MCF 10A (cell line): ENCODE measurements around the gene ABCG1. TPM values are rescaled to one million over a fixed set of nuclear protein-coding genes. Genes with fewer than 3 reads are reported as not detected.

Experiments used
- BruUV-seq: library from RNA; stranded (reverse); fragments of 400-500 nt; replicated peaks from 2 replicates; lab custom pipeline; 2021; lab: Mats Ljungman, UMichigan
- CTCF ChIA-PET: fragments of 300-600 bp; sonication (Branson Sonifier 250); formaldehyde crosslinking; extraction: SDS; loops from one replicate; lab custom pipeline; 2021; ENCODE audit warnings: antibody characterized with exemption, inconsistent platforms; lab: Yijun Ruan, JAX
- POLR2A ChIA-PET: fragments of 300-600, 350-650 bp; sonication (Branson Sonifier 250); formaldehyde crosslinking; extraction: SDS; loops from one replicate; lab custom pipeline; 2020; ENCODE audit warnings: antibody characterized with exemption, inconsistent platforms; lab: Yijun Ruan, JAX
- DNase-seq: peaks from one replicate; pipeline ENCODE4 v3.0.0-alpha.2; 2018; ENCODE audit not compliant: unreplicated experiment
- H3K27ac Mint-ChIP-seq: one replicate; pipeline ENCODE4 v1.8.0; 2022; ENCODE audit warnings: mild to moderate bottlenecking, low read depth, mixed read lengths; ENCODE audit not compliant: unreplicated experiment
- H3K27me3 Mint-ChIP-seq: one replicate; pipeline ENCODE4 v1.8.0; 2022; ENCODE audit warnings: mixed read lengths; ENCODE audit not compliant: insufficient read depth, unreplicated experiment
- H3K36me3 Mint-ChIP-seq: one replicate; pipeline ENCODE4 v1.8.0; 2022; ENCODE audit warnings: mild to moderate bottlenecking, moderate library complexity, mixed read lengths; ENCODE audit not compliant: insufficient read depth, unreplicated experiment
- H3K4me1 Mint-ChIP-seq: one replicate; pipeline ENCODE4 v1.8.0; 2022; ENCODE audit warnings: mixed read lengths; ENCODE audit not compliant: insufficient read depth, unreplicated experiment
- H3K4me3 Mint-ChIP-seq: one replicate; pipeline ENCODE4 v1.8.0; 2022; ENCODE audit warnings: mild to moderate bottlenecking, moderate library complexity, mixed read lengths; ENCODE audit not compliant: unreplicated experiment
- H3K9me3 Mint-ChIP-seq: one replicate; pipeline ENCODE4 v1.8.0; 2022; ENCODE audit warnings: mixed read lengths; ENCODE audit not compliant: unreplicated experiment
- intact Hi-C: fragments of 100-400 bp; cut with micrococcal nuclease; formaldehyde crosslinking; loops from 2 replicates; pipeline ENCODE4 v1.14.1; 2022
- total RNA-seq: library from RNA; stranded (reverse); gene quantifications from 2 replicates; pipeline ENCODE4 v1.2.3, GENCODE V29; 2022
- TF ChIP-seq, protein P1 (sequence below): fragments of 200-600 bp; IDR thresholded peaks from one replicate; pipeline ENCODE4 v1.8.0; 2022; ENCODE audit warnings: antibody characterized with exemption, mild to moderate bottlenecking; ENCODE audit not compliant: unreplicated experiment

Gene ABCG1
- total RNA-seq, 1 experiment from 2014 or later, result 25.5 TPM

DNA sequence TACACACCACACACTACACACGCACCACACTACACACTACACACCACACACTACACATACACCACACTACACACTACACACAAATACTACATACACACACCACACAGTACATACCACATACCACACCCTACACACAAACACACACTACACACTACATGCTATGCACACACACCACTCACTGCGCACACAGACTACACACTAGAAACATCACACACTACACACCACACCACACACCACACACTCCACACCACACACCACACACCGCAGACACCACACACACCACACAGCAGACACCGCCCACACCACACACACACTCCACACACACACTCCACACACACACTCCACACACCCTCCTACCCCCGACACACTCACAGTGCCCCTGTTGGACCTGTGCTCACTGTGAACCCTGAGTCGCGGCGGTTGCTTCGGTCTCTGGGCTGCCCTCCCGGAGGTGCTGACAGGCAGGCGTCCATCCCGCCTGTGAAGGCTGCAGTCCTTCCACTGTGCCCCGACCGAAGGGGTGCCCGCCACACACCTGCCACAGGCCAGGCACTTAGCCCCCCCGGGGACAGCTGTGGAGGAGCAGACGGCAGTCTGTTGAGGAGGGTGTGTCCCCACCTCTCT is 74.8 kb downstream of the ABCG1 start:
- H3K4me3 Mint-ChIP-seq, result no peak overlapping the region
- TF ChIP-seq, protein P1, sequence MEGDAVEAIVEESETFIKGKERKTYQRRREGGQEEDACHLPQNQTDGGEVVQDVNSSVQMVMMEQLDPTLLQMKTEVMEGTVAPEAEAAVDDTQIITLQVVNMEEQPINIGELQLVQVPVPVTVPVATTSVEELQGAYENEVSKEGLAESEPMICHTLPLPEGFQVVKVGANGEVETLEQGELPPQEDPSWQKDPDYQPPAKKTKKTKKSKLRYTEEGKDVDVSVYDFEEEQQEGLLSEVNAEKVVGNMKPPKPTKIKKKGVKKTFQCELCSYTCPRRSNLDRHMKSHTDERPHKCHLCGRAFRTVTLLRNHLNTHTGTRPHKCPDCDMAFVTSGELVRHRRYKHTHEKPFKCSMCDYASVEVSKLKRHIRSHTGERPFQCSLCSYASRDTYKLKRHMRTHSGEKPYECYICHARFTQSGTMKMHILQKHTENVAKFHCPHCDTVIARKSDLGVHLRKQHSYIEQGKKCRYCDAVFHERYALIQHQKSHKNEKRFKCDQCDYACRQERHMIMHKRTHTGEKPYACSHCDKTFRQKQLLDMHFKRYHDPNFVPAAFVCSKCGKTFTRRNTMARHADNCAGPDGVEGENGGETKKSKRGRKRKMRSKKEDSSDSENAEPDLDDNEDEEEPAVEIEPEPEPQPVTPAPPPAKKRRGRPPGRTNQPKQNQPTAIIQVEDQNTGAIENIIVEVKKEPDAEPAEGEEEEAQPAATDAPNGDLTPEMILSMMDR, result no peak
- POLR2A ChIA-PET, result no interaction called here
- no peak for DNase-seq
- H3K36me3 Mint-ChIP-seq, result peaks cover 16% of the 10 kb centered on the region
- H3K9me3 Mint-ChIP-seq, result no peaks in the 10 kb centered on the region
- H3K27me3 Mint-ChIP-seq, result no peaks in the 10 kb centered on the region
- CTCF ChIA-PET, result no interaction called here
- intact Hi-C loops, result no loop called here
- no peak overlapping the region for H3K27ac Mint-ChIP-seq
- no peaks in the 10 kb centered on the region for H3K4me1 Mint-ChIP-seq
- TSS peak; percentile 6 for BruUV-seq

DNA sequence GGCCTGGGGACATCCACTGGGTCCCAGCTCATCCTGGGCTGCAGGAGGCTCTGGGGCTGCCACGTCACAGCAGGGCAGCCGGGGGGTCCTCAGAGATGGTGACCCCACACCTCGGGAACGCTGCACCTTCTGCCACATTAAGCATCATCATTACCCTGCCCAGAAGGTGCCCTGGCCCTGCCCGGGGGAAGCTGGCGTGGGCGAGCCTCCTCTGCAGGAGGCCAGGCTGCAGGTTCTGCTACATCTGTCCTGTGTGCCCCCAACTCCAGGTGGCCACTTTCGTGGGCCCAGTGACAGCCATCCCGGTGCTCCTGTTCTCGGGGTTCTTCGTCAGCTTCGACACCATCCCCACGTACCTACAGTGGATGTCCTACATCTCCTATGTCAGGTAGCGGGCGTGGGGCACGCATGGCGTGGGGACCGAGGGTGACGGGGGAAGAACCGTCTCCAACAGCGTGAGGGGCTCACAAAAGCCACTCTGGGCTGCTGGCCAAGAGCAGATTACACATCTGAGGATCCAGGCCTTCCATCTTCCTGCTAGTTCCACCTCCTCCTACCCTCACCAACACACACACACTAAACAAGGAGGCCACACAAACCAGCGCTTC is 75.4 kb downstream of the ABCG1 start:
- intact Hi-C loops, result no loop called here
- no peaks in the 10 kb centered on the region for H3K27me3 Mint-ChIP-seq
- no peaks in the 10 kb centered on the region for H3K4me1 Mint-ChIP-seq
- POLR2A ChIA-PET, result no interaction called here
- no peak overlapping the region for H3K27ac Mint-ChIP-seq
- CTCF ChIA-PET, result interaction anchor here (0.7 kb wide), 1 partner anchor 130 kb away, joined by 3 read pairs; no protein-coding TSS in a partner anchor
- H3K9me3 Mint-ChIP-seq, result no peaks in the 10 kb centered on the region
- DNase-seq, result no peak
- H3K36me3 Mint-ChIP-seq, result peaks cover 16% of the 10 kb centered on the region
- BruUV-seq, result no TSS peak
- TF ChIP-seq, protein P1, result no peak
- no peak overlapping the region for H3K4me3 Mint-ChIP-seq

DNA sequence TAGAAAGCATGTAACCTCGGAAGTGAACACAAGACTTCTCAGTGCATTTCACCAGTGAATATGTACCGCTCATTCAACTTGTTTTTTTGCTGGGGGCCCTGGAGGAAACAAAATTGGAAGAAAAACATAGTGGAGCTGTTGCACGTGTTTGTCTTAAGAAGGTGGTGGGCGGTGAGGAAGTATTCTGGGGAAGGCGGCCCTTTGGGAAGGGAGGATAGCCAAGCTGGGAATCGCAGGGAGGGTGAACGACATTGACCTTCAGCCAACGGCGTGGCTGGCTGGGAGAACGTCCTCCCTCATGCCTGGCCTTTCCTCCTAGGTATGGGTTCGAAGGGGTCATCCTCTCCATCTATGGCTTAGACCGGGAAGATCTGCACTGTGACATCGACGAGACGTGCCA is 76.9 kb downstream of the ABCG1 start:
- Mint-ChIP-seq H3K9me3 (no peaks in the 10 kb centered on the region), H3K36me3 (peaks cover 16% of the 10 kb centered on the region), H3K4me1 (no peaks in the 10 kb centered on the region), H3K27me3 (no peaks in the 10 kb centered on the region), H3K27ac (no peak overlapping the region), H3K4me3 (no peak overlapping the region)
- no TSS peak for BruUV-seq
- TF ChIP-seq, protein P1, result no peak
- ChIA-PET POLR2A (no interaction called here), CTCF (interaction anchor here (4.0 kb wide), 1 partner anchor 14 kb away, joined by 23 read pairs; no protein-coding TSS in a partner anchor)
- DNase-seq, result no peak
- intact Hi-C loops, result no loop called here

DNA sequence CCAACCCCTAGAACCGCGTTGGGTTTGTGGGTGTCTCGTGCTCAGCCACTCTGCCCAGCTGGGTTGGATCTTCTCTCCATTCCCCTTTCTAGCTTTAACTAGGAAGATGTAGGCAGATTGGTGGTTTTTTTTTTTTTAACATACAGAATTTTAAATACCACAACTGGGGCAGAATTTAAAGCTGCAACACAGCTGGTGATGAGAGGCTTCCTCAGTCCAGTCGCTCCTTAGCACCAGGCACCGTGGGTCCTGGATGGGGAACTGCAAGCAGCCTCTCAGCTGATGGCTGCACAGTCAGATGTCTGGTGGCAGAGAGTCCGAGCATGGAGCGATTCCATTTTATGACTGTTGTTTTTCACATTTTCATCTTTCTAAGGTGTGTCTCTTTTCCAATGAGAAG is 77.6 kb downstream of the ABCG1 start:
- no peaks in the 10 kb centered on the region for H3K4me1 Mint-ChIP-seq
- H3K4me3 Mint-ChIP-seq, result no peak overlapping the region
- no peak overlapping the region for H3K27ac Mint-ChIP-seq
- no TSS peak for BruUV-seq
- intact Hi-C loops, result no loop called here
- CTCF ChIA-PET, result interaction anchor here (4.0 kb wide), 1 partner anchor 13 kb away, joined by 23 read pairs; no protein-coding TSS in a partner anchor
- POLR2A ChIA-PET, result no interaction called here
- no peak for DNase-seq
- H3K27me3 Mint-ChIP-seq, result no peaks in the 10 kb centered on the region
- peaks cover 16% of the 10 kb centered on the region for H3K36me3 Mint-ChIP-seq
- TF ChIP-seq, protein P1, result no peak
- no peaks in the 10 kb centered on the region for H3K9me3 Mint-ChIP-seq
